ENCODE measurements around the gene CDH8.

DNA sequence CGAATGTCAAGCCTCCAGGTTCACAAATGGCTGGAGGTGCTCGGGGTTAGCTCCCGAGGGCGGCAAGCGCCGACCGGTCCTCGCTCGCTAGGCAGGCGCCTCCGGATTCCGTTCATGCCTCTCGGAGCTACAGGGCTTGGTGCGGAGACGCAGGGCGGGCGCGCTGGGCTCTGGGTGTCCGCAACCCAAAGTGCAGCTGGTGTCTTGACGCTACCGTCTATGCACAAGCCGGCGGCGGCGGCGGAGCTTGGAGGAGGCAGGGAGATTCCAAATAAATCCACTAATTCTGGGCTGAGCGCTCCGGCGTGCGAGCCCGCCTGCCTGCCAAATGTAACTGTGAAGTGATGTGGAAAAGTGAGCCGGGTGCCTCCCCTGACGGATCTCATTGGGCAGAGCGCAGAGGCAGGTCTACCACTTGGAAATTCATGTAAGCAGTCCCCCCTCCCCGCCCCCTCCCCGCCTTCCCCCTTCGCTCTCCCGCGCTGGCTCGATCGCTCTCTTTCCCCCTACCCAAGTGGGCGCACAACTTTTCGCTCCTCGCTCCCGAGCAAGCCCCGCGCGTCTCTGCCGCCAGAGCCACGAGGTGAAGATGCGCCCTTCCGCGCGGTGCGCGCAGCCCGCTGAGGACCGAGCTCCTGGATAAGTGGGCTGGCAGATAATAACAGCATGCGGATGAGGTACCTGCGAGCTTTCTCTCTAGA lies at the start of gene CDH8:
- TF ChIP-seq, protein P1, sequence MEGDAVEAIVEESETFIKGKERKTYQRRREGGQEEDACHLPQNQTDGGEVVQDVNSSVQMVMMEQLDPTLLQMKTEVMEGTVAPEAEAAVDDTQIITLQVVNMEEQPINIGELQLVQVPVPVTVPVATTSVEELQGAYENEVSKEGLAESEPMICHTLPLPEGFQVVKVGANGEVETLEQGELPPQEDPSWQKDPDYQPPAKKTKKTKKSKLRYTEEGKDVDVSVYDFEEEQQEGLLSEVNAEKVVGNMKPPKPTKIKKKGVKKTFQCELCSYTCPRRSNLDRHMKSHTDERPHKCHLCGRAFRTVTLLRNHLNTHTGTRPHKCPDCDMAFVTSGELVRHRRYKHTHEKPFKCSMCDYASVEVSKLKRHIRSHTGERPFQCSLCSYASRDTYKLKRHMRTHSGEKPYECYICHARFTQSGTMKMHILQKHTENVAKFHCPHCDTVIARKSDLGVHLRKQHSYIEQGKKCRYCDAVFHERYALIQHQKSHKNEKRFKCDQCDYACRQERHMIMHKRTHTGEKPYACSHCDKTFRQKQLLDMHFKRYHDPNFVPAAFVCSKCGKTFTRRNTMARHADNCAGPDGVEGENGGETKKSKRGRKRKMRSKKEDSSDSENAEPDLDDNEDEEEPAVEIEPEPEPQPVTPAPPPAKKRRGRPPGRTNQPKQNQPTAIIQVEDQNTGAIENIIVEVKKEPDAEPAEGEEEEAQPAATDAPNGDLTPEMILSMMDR (IDR thresholded peaks at IDR 0.05) = no peak
- no peak for TF ChIP-seq POLR2AphosphoS5 (IDR thresholded peaks at IDR 0.05; ENCODE audit: insufficient read depth in 1 of 2, low read depth in 1 of 2)

Measured in vagina (tissue), 2 donors.